SK-N-SH (cell line): ENCODE results near the gene LMBR1.

Source experiments
- CHD2 ChIP-seq: fragments of 150-350 bp; IDR thresholded peaks from 2 replicates; pipeline ENCODE4 v1.6.1; 2018; ENCODE audit warnings: low read length; ENCODE audit not compliant: partially characterized antibody
- EP300 ChIP-seq, 2 experiments: IDR thresholded peaks; 2 replicates each; pipeline versions ENCODE4 v1.4.0 to v1.6.1; 2012; ENCODE audit warnings: borderline replicate concordance in 1 of 2, low read depth in 1 of 2, low read length in 1 of 2
- EZH2phosphoT487 ChIP-seq: fragments of 200-600 bp; sonication (generic); IDR thresholded peaks from 2 replicates; pipeline ENCODE4 v1.6.1; 2017; ENCODE audit warnings: low read depth, mixed run types, mild to moderate bottlenecking, antibody characterized with exemption, moderate library complexity, borderline replicate concordance
- FOXM1 ChIP-seq: IDR thresholded peaks from 2 replicates; pipeline ENCODE4 v1.4.0; 2012; ENCODE audit warnings: low read depth, mild to moderate bottlenecking
- GABPA ChIP-seq: IDR thresholded peaks from 2 replicates; pipeline ENCODE4 v1.4.0; 2012; ENCODE audit warnings: low read depth, mild to moderate bottlenecking
- JUND ChIP-seq: IDR thresholded peaks from 2 replicates; pipeline ENCODE4 v1.4.0; 2012
- POLR2AphosphoS5 ChIP-seq: IDR thresholded peaks from 2 replicates; pipeline ENCODE4 v1.6.1; 2012; ENCODE audit warnings: low read depth, low read length
- RXRA ChIP-seq: IDR thresholded peaks from 2 replicates; pipeline ENCODE4 v1.4.0; 2012; ENCODE audit warnings: low read depth, mild to moderate bottlenecking, borderline replicate concordance
- SIN3A ChIP-seq: IDR thresholded peaks from 2 replicates; pipeline ENCODE4 v1.6.1; 2012; ENCODE audit warnings: low read depth, mild to moderate bottlenecking, low read length, moderate library complexity, borderline replicate concordance
- SMC3 ChIP-seq: IDR thresholded peaks from 2 replicates; pipeline ENCODE4 v1.6.1; 2012; ENCODE audit warnings: low read depth, low read length, improper control_type of control experiment
- TAF1 ChIP-seq: IDR thresholded peaks from 2 replicates; pipeline ENCODE4 v1.6.1; 2012; ENCODE audit warnings: low read depth, mild to moderate bottlenecking, low read length, moderate library complexity, borderline replicate concordance
- TEAD4 ChIP-seq: IDR thresholded peaks from 2 replicates; pipeline ENCODE4 v1.4.0; 2012; ENCODE audit warnings: mild to moderate bottlenecking, borderline replicate concordance; ENCODE audit not compliant: insufficient read depth
- USF2 ChIP-seq: fragments of 150-350 bp; IDR thresholded peaks from 2 replicates; pipeline ENCODE4 v1.6.1; 2017; ENCODE audit warnings: antibody characterized with exemption, low read length, low read depth, borderline replicate concordance
- TF ChIP-seq, protein P1 (sequence below): fragments of 200-600 bp; sonication (generic); IDR thresholded peaks from 2 replicates; pipeline ENCODE4 v1.6.1; 2017; ENCODE audit warnings: antibody characterized with exemption, mild to moderate bottlenecking, moderate library complexity

GRCh38 chr7:156881679-156882078 lies 11.3 kb downstream of the LMBR1 start:
- TF ChIP-seq POLR2AphosphoS5 (no peak), SIN3A (no peak), GABPA (no peak), FOXM1 (no peak), CHD2 (no peak), SMC3 (no peak), EP300 (IDR thresholded peaks at IDR 0.05; ENCODE audit: borderline replicate concordance in 1 of 2, low read depth in 1 of 2, low read length in 1 of 2) (no peak), EZH2phosphoT487 (no peak), USF2 (no peak), TAF1 (no peak), TEAD4 (no peak), RXRA (no peak), JUND (no peak)
- TF ChIP-seq, protein P1, sequence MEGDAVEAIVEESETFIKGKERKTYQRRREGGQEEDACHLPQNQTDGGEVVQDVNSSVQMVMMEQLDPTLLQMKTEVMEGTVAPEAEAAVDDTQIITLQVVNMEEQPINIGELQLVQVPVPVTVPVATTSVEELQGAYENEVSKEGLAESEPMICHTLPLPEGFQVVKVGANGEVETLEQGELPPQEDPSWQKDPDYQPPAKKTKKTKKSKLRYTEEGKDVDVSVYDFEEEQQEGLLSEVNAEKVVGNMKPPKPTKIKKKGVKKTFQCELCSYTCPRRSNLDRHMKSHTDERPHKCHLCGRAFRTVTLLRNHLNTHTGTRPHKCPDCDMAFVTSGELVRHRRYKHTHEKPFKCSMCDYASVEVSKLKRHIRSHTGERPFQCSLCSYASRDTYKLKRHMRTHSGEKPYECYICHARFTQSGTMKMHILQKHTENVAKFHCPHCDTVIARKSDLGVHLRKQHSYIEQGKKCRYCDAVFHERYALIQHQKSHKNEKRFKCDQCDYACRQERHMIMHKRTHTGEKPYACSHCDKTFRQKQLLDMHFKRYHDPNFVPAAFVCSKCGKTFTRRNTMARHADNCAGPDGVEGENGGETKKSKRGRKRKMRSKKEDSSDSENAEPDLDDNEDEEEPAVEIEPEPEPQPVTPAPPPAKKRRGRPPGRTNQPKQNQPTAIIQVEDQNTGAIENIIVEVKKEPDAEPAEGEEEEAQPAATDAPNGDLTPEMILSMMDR = no peak
